Mucosa of descending colon (tissue), 3 donors: ENCODE results near the gene PABPC1L. TPM values are rescaled to one million over a fixed set of nuclear protein-coding genes. Genes with fewer than 3 reads are reported as not detected.
"Not testable (repeated sequence)": the region's sequence is repeated elsewhere in the genome, so short reads cannot be mapped to it uniquely, and the experiment has no call there.

ENCODE experiments used
- ATAC-seq: fragments of 200-7000 bp; cut with Tn5 transposase; one replicate; pipeline ENCODE4 v1.9.1; 2020; ENCODE audit warnings: mild to moderate bottlenecking, moderate library complexity
- DNase-seq, 3 donors: peaks; one replicate each; pipeline ENCODE4 v3.0.0-alpha.2; 2020
- H3K36me3 ChIP-seq: fragments of 200-600 bp; one replicate; pipeline ENCODE4 v1.8.0; 2021; ENCODE audit warnings: low read depth, mild to moderate bottlenecking
- H3K4me1 ChIP-seq: fragments of 200-600 bp; one replicate; pipeline ENCODE4 v1.8.0; 2021; ENCODE audit warnings: low read depth, mild to moderate bottlenecking
- H3K4me3 ChIP-seq: fragments of 200-600 bp; one replicate; pipeline ENCODE4 v1.8.0; 2021; ENCODE audit warnings: mild to moderate bottlenecking
- H3K9me3 ChIP-seq: fragments of 200-600 bp; one replicate; pipeline ENCODE4 v1.8.0; 2021; ENCODE audit warnings: mild to moderate bottlenecking
- CTCF ChIP-seq: fragments of 200-600 bp; IDR thresholded peaks from one replicate; pipeline ENCODE4 v1.8.0; 2022; ENCODE audit warnings: antibody characterized with exemption, mild to moderate bottlenecking
- intact Hi-C, 2 donors: fragments of 100-400 bp; cut with DNase I in 1 of 2; cut with micrococcal nuclease in 1 of 2; formaldehyde crosslinking; loops; one replicate each; pipeline versions ENCODE4 v1.11.0 to v1.11.1; 2022; cut with DNase I, micrococcal nuclease
- long read RNA-seq, 2 donors: library from polyadenylated mRNA; unstranded; transcript quantifications; one replicate each; pipeline ENCODE4 v2.0.0, GENCODE V29; 2019 to 2021
- total RNA-seq, 3 donors: library from RNA; stranded (reverse); fragmentation: NEBNext Ultra II Directional in 2 of 3; extraction: Animal tissue kit (Norgen Biotek cat#: 25700) in 2 of 3; gene quantifications; one replicate each; pipeline versions ENCODE4 v1.2.1 to v1.2.4, GENCODE V29; 2021 to 2023
- donor health status: DM: no; HTN: no; CAD: no; lungs with moderate emphysema.
- donor health status: DM: no; HTN: no; CAD: no.
- donor health status: DM: no; HTN: yes; CAD: no.

The PABPC1L gene
- 10 to 100 TPM; 13.3 to 21.6 (median 18.7) TPM for total RNA-seq
- long read RNA-seq, donor 1, partial matches to known transcripts = 0 of 4 reads
- long read RNA-seq, donor 1, other reads (novel, unspliced or antisense) = 2 of 4 reads
- long read RNA-seq, donor 2, partial matches to known transcripts = 0 of 2 reads
- long read RNA-seq, donor 2, other reads (novel, unspliced or antisense) = 2 of 2 reads

GRCh38 chr20:44909872-44910689 is at the start of gene PABPC1L:
PABPC1L (plus strand) TSS chr20:44910060; CDS start chr20:44910144, 84 bp downstream.
- no peaks in the 10 kb centered on the region for H3K9me3 ChIP-seq
- peaks cover 4% of the 10 kb centered on the region for H3K36me3 ChIP-seq
- DNase-seq = peak; percentile 81 to 87 (median 86)
- no peak for TF ChIP-seq CTCF
- peaks cover 18% of the 10 kb centered on the region for H3K4me1 ChIP-seq
- intact Hi-C loops = no loop called here
- peak within 1 kb of the TSS; percentile 29 for H3K4me3 ChIP-seq
- peak; percentile 93 for ATAC-seq

- H3K9me3 ChIP-seq = no peaks in the 10 kb centered on the region
- no peak for TF ChIP-seq CTCF
- no peak overlapping the region for H3K4me3 ChIP-seq
- peaks cover 13% of the 10 kb centered on the region for H3K4me1 ChIP-seq
- DNase-seq (no peak), ATAC-seq (peak; percentile 8)
- H3K36me3 ChIP-seq = no peaks in the 10 kb centered on the region
- intact Hi-C loops = loop anchor here in 1 of 2 donors (10.0 kb wide), 1 partner anchor 177 kb away; no protein-coding TSS in a partner anchor
Observed at GRCh38 chr20:44861531-44862006, 48.3 kb upstream of the PABPC1L start.

GRCh38 chr20:44862286-44862685 is 47.6 kb upstream of the PABPC1L start:
- DNase-seq (no peak), ATAC-seq (no peak)
- intact Hi-C loops = loop anchor here in 1 of 2 donors (10.0 kb wide), 1 partner anchor 177 kb away; no protein-coding TSS in a partner anchor
- Histone ChIP-seq H3K4me1 (peaks cover 13% of the 10 kb centered on the region), H3K4me3 (no peak overlapping the region), H3K9me3 (no peaks in the 10 kb centered on the region), H3K36me3 (no peaks in the 10 kb centered on the region)
- no peak for TF ChIP-seq CTCF

- intact Hi-C loops = loop anchor here in 1 of 2 donors (10.0 kb wide), 1 partner anchor 179 kb away; no protein-coding TSS in a partner anchor
- not testable (repeated sequence) for H3K4me3 ChIP-seq, H3K36me3 ChIP-seq, H3K9me3 ChIP-seq, DNase-seq
- H3K4me1 ChIP-seq = peaks cover 11% of the 10 kb centered on the region
- peak; percentile 48 for ATAC-seq
Observed at GRCh38 chr20:44863365-44864084, 46.3 kb upstream of the PABPC1L start.

- H3K4me3 ChIP-seq, H3K4me1 ChIP-seq, DNase-seq, ATAC-seq, H3K9me3 ChIP-seq, H3K36me3 ChIP-seq: not testable (repeated sequence)
- intact Hi-C loops = loop anchor here in 1 of 2 donors (10.0 kb wide), 1 partner anchor 180 kb away; no protein-coding TSS in a partner anchor
Observed at GRCh38 chr20:44864493-44864892, 45.4 kb upstream of the PABPC1L start.

- H3K4me3 ChIP-seq = no peak overlapping the region
- ATAC-seq = no peak
- H3K9me3 ChIP-seq = no peaks in the 10 kb centered on the region
- no peaks in the 10 kb centered on the region for H3K36me3 ChIP-seq
- TF ChIP-seq CTCF = no peak
- H3K4me1 ChIP-seq = no peaks in the 10 kb centered on the region
- DNase-seq = no peak
- intact Hi-C loops = loop anchor here (2.0 to 10.0 kb wide), 4 partner anchors 120 to 182 kb away; partner anchors contain the start of gene KCNK15 (in 1 of the 2)
Observed at GRCh38 chr20:44866703-44867335, 43.0 kb upstream of the PABPC1L start.
